ENCODE results near the gene RERE. TPM values are rescaled to one million over a fixed set of nuclear protein-coding genes. Genes with fewer than 3 reads are reported as not detected.

Gene RERE
- total RNA-seq, 1 experiment from 2014 or later, result 217 TPM

GRCh38 chr1:8540971-8541370 lies 276.5 kb downstream of the RERE start:
- Histone ChIP-seq H3K27me3 (ENCODE audit: control insufficient read depth, insufficient read depth, low read length) (no peaks in the 10 kb centered on the region), H3K4me3 (ENCODE audit: low read depth in 2 of 2, low read length in 2 of 2) (no peak overlapping the region), H3K4me1 (ENCODE audit: control insufficient read depth, insufficient read depth, low read length) (no peaks in the 10 kb centered on the region), H3K9me3 (ENCODE audit: control insufficient read depth, insufficient read depth, low read depth, low read length) (no peaks in the 10 kb centered on the region; the same call in 1 of the 2 replicates), H3K27ac (ENCODE audit: low read length) (no peak overlapping the region), H3K36me3 (ENCODE audit: control insufficient read depth, insufficient read depth, low read length) (peaks cover 5% of the 10 kb centered on the region; the same call in 1 of the 2 replicates)
- CTCF ChIA-PET, result no interaction called here
- POLR2A ChIA-PET, result no interaction called here
- TF ChIP-seq CTCF (IDR thresholded peaks at IDR 0.05) (no peak), TCF7L2 (IDR thresholded peaks at IDR 0.05; ENCODE audit: low read depth, low read length) (no peak), SIN3A (IDR thresholded peaks at IDR 0.05; ENCODE audit: borderline replicate concordance, insufficient read depth, low read depth, low read length) (no peak), POLR2AphosphoS5 (IDR thresholded peaks at IDR 0.05; ENCODE audit: low read depth, low read length) (no peak), REST (IDR thresholded peaks at IDR 0.05; ENCODE audit: insufficient read depth in 1 of 2, low read depth in 2 of 2, low read length in 1 of 2) (no peak)
- no TSS peak for BruUV-seq (replicated peaks)
- DNase-seq (ENCODE audit: low read depth, low spot score), result no peak
- ATAC-seq, result no peak
- intact Hi-C loops (cut with micrococcal nuclease; ENCODE audit: unreplicated experiment), result no loop called here
- in situ Hi-C loops (cut with HindIII; ENCODE audit: low pct_unique_long_range_greater_than_20kb, low sequenced_read_pairs), result no loop called here

- Histone ChIP-seq H3K36me3 (ENCODE audit: control insufficient read depth, insufficient read depth, low read length) (peaks cover 5% of the 10 kb centered on the region; the same call in 1 of the 2 replicates), H3K27ac (ENCODE audit: low read length) (no peak overlapping the region), H3K4me3 (ENCODE audit: low read depth in 2 of 2, low read length in 2 of 2) (no peak overlapping the region), H3K9me3 (ENCODE audit: control insufficient read depth, insufficient read depth, low read depth, low read length) (no peaks in the 10 kb centered on the region; the same call in 1 of the 2 replicates), H3K4me1 (ENCODE audit: control insufficient read depth, insufficient read depth, low read length) (no peaks in the 10 kb centered on the region), H3K27me3 (ENCODE audit: control insufficient read depth, insufficient read depth, low read length) (no peaks in the 10 kb centered on the region)
- DNase-seq (ENCODE audit: low read depth, low spot score) (no peak), ATAC-seq (no peak; the same call in 1 of the 2 replicates)
- BruUV-seq (replicated peaks), result no TSS peak
- in situ Hi-C loops (cut with HindIII; ENCODE audit: low pct_unique_long_range_greater_than_20kb, low sequenced_read_pairs), result no loop called here
- TF ChIP-seq CTCF (IDR thresholded peaks at IDR 0.05) (no peak), TCF7L2 (IDR thresholded peaks at IDR 0.05; ENCODE audit: low read depth, low read length) (no peak), SIN3A (IDR thresholded peaks at IDR 0.05; ENCODE audit: borderline replicate concordance, insufficient read depth, low read depth, low read length) (no peak), REST (IDR thresholded peaks at IDR 0.05; ENCODE audit: insufficient read depth in 1 of 2, low read depth in 2 of 2, low read length in 1 of 2) (no peak), POLR2AphosphoS5 (IDR thresholded peaks at IDR 0.05; ENCODE audit: low read depth, low read length) (no peak)
- POLR2A ChIA-PET, result no interaction called here
- intact Hi-C loops (cut with micrococcal nuclease; ENCODE audit: unreplicated experiment), result no loop called here
- CTCF ChIA-PET, result no interaction called here
Measured at GRCh38 chr1:8540261-8540941, 277.0 kb downstream of the RERE start.

Measured in Panc1 (cell line).